Stomach (tissue), 9 donors: ENCODE measurements around the gene FARP2. TPM values are rescaled to one million over a fixed set of nuclear protein-coding genes. Genes with fewer than 3 reads are reported as not detected.

Source experiments
- DNase-seq, 2 donors: peaks; one replicate each; pipeline versions ENCODE4 v3.0.0 to v3.0.0-alpha.2; 2013 to 2019
- H3K27ac ChIP-seq, 5 donors: fragments of 200-600 bp in 4 of 5; sonication (generic) in 4 of 5; one replicate each; pipeline ENCODE4 v1.5.1; 2013 to 2019; ENCODE audit warnings: mild to moderate bottlenecking in 1 of 5, moderate library complexity in 1 of 5
- H3K27me3 ChIP-seq, 3 donors: fragments of 200-600 bp; sonication (generic); one replicate each; pipeline ENCODE4 v1.5.1; 2017 to 2019; ENCODE audit warnings: mixed run types in 1 of 3
- H3K36me3 ChIP-seq, 4 donors: fragments of 200-600 bp; sonication (generic); 1 replicate in 3 of 4; 2 replicates in 1 of 4; pipeline ENCODE4 v1.5.1; 2016 to 2019
- H3K4me1 ChIP-seq, 4 donors: fragments of 200-600 bp; sonication (generic); one replicate each; pipeline ENCODE4 v1.5.1; 2016 to 2019
- H3K4me3 ChIP-seq, 4 donors: fragments of 200-600 bp; sonication (generic) in 3 of 4; one replicate each; pipeline ENCODE4 v1.5.1; 2016 to 2019; ENCODE audit warnings: mild to moderate bottlenecking in 1 of 4
- H3K9me3 ChIP-seq, 4 donors: fragments of 200-600 bp; sonication (generic); one replicate each; pipeline ENCODE4 v1.5.1; 2016 to 2019
- EP300 ChIP-seq: sonication (generic); formaldehyde crosslinking; IDR thresholded peaks from one replicate; pipeline ENCODE4 v1.6.1; 2017; ENCODE audit warnings: antibody characterized with exemption
- POLR2A ChIP-seq, 4 donors: fragments of 450-650 bp; IDR thresholded peaks; one replicate each; pipeline ENCODE4 v1.6.1; 2016; ENCODE audit warnings: antibody characterized with exemption in 4 of 4, control low read depth in 2 of 4, mild to moderate bottlenecking in 1 of 4, moderate library complexity in 1 of 4
- POLR2AphosphoS5 ChIP-seq, 3 donors: sonication (generic); formaldehyde crosslinking; IDR thresholded peaks; one replicate each; pipeline ENCODE4 v1.6.1; 2016; ENCODE audit warnings: antibody characterized with exemption in 3 of 3
- WGBS, 5 donors: extraction: QIAGEN DNeasy Blood & Tissue Kit in 3 of 5; methylation state at CpG; one replicate each; pipeline versions ENCODE4 v1.1.5 to v1.1.7; 2013 to 2018; 5-methylcytosine and 5-hydroxymethylcytosine counted together
- intact Hi-C: fragments of 100-400 bp; cut with DNase I; formaldehyde crosslinking; loops from one replicate; pipeline ENCODE4 v1.15.1; 2023; ENCODE audit warnings: low total_unique reads
- polyA plus RNA-seq, 3 donors: library from polyadenylated mRNA; stranded (reverse); fragments of 200-250 nt; gene quantifications; one replicate each; pipeline ENCODE4 v1.2.3, GENCODE V29; 2013
- total RNA-seq, 5 donors: library from RNA; depleted of rRNA; stranded (reverse); fragments of >200 nt; gene quantifications; one replicate each; pipeline versions ENCODE4 v1.1.0 to v1.2.3, GENCODE V29; 2014 to 2016
- TF ChIP-seq, protein P1 (sequence below), 7 experiments: fragments of 450-650 bp in 4 of 7; fragments of 200-600 bp in 3 of 7; sonication (generic) in 3 of 7; IDR thresholded peaks; one replicate each; pipeline ENCODE4 v1.5.1; 2016 to 2019; ENCODE audit warnings: antibody characterized with exemption in 7 of 7, control low read depth in 2 of 7, mild to moderate bottlenecking in 1 of 7
- donor health status: healthy with polysubstance abuse.
- donor health status: Bipolar disorder and iron deficiency.
- donor health status: healthy.

The FARP2 gene
- total and polyA plus RNA-seq, 8 donors: 15.8 to 260 (median 69.1) TPM

DNA sequence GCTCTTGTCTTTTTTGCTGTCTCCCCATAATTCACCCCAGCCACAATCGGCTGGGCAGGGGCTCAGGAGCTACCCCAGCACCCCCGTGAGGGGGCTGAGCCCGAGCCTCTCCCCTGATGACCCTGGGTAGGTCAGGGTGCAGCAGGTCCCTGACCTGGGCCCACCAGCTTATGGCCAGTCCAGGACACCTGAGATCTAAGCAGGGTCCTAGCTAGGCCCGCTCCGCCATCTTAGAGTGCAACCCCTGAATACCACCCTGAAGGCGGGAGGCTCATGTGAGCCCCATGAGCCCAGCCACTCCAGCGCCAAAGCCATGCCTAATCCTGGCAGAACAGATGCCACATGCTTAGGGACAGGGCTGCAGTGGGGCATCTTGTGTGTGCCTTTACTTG, 136.1 kb downstream of the FARP2 start:
- Histone ChIP-seq H3K27ac (no peak overlapping the region), H3K4me1 (peaks cover 0 to 20% (median 17%) of the 10 kb centered on the region in 4 donors), H3K9me3 (no peaks in the 10 kb centered on the region), H3K36me3 (peaks cover 45 to 79% (median 71%) of the 10 kb centered on the region in 4 donors), H3K27me3 (no peaks in the 10 kb centered on the region), H3K4me3 (no peak overlapping the region)
- intact Hi-C loops: no loop called here
- 91 to 96% (median 93%) methylated on average over 5 to 7 of the region's 7 CpGs for WGBS, 5 donors
- no peak for DNase-seq
- TF ChIP-seq EP300 (no peak), POLR2A (IDR thresholded peaks at IDR 0.05) (no peak), POLR2AphosphoS5 (IDR thresholded peaks at IDR 0.05) (no peak)
- TF ChIP-seq, protein P1, sequence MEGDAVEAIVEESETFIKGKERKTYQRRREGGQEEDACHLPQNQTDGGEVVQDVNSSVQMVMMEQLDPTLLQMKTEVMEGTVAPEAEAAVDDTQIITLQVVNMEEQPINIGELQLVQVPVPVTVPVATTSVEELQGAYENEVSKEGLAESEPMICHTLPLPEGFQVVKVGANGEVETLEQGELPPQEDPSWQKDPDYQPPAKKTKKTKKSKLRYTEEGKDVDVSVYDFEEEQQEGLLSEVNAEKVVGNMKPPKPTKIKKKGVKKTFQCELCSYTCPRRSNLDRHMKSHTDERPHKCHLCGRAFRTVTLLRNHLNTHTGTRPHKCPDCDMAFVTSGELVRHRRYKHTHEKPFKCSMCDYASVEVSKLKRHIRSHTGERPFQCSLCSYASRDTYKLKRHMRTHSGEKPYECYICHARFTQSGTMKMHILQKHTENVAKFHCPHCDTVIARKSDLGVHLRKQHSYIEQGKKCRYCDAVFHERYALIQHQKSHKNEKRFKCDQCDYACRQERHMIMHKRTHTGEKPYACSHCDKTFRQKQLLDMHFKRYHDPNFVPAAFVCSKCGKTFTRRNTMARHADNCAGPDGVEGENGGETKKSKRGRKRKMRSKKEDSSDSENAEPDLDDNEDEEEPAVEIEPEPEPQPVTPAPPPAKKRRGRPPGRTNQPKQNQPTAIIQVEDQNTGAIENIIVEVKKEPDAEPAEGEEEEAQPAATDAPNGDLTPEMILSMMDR (IDR thresholded peaks at IDR 0.05): no peak

DNA sequence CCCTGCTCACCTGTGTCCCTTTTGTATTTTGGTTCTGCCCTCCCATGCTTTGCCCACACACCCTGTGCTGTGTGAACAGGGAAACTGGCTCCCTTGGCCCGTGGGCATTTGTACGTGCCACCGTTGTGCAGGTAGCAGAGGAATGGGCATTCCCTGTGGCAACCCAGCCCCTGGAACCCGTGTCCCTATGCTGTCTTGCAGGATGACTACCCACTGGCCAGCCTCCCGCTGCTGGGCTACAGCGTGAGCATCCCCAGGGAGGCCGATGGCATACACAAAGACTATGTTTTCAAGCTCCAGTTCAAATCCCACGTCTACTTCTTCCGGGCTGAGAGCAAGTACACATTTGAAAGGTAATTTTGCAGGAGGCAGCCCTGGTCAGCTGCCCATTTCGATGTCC, 137.0 kb downstream of the FARP2 start:
- DNase-seq: no peak
- peaks cover 47 to 87% (median 79%) of the 10 kb centered on the region in 4 donors for H3K36me3 ChIP-seq
- 83 to 92% (median 90%) methylated on average over 10 of the region's 10 CpGs for WGBS, 5 donors

DNA sequence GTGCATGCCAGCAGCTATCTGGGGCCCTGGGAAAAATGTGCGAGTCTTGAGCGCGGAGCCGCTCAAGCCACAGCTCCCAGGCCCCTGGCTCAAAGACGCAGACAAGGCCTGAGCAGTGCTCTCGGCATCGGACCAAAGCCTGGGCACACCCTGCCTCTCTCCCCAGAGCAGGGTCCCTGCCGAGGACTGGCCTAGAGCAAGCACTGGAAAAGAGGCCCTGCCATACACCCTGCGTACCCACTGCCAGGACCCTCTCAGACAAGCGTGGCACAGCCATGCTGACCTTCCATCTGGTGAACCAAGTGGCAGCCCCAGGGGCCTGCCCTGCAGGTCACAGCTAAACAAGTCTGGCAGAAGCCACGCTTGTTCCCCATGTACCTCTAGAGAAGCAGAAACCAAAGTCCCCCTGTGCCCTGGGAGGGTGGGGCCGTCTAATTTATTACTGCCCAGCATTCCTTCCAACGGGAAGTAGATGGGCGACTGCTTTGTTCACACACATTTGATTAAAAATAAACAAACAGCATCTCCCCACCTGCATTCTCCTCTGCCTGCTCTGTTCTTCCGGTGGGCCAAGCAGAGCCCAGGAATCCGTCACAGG, 138.3 kb downstream of the FARP2 start:
- Histone ChIP-seq H3K9me3 (no peaks in the 10 kb centered on the region), H3K27ac (no peak overlapping the region), H3K27me3 (no peaks in the 10 kb centered on the region), H3K4me3 (no peak overlapping the region), H3K36me3 (peaks cover 56 to 92% (median 92%) of the 10 kb centered on the region in 4 donors), H3K4me1 (peaks cover 0 to 21% (median 18%) of the 10 kb centered on the region in 4 donors)
- DNase-seq: no peak
- intact Hi-C loops: no loop called here
- TF ChIP-seq POLR2AphosphoS5 (IDR thresholded peaks at IDR 0.05) (no peak), EP300 (no peak), POLR2A (IDR thresholded peaks at IDR 0.05) (no peak)
- TF ChIP-seq, protein P1 (IDR thresholded peaks at IDR 0.05): no peak
- WGBS, 5 donors: 76 to 85% (median 83%) methylated on average over 8 to 16 of the region's 16 CpGs

More for the DNA sequence above, 137.0 kb downstream of the FARP2 start:
- H3K9me3 ChIP-seq: no peaks in the 10 kb centered on the region
- intact Hi-C loops: no loop called here
- H3K4me3 ChIP-seq: no peak overlapping the region
- H3K27me3 ChIP-seq: no peaks in the 10 kb centered on the region
- no peak overlapping the region for H3K27ac ChIP-seq
- peaks cover 0 to 24% (median 18%) of the 10 kb centered on the region in 4 donors for H3K4me1 ChIP-seq
- TF ChIP-seq POLR2A (IDR thresholded peaks at IDR 0.05): no peak
- no peak for TF ChIP-seq EP300
- TF ChIP-seq, protein P1 (IDR thresholded peaks at IDR 0.05): no peak
- no peak for TF ChIP-seq POLR2AphosphoS5 (IDR thresholded peaks at IDR 0.05)

DNA sequence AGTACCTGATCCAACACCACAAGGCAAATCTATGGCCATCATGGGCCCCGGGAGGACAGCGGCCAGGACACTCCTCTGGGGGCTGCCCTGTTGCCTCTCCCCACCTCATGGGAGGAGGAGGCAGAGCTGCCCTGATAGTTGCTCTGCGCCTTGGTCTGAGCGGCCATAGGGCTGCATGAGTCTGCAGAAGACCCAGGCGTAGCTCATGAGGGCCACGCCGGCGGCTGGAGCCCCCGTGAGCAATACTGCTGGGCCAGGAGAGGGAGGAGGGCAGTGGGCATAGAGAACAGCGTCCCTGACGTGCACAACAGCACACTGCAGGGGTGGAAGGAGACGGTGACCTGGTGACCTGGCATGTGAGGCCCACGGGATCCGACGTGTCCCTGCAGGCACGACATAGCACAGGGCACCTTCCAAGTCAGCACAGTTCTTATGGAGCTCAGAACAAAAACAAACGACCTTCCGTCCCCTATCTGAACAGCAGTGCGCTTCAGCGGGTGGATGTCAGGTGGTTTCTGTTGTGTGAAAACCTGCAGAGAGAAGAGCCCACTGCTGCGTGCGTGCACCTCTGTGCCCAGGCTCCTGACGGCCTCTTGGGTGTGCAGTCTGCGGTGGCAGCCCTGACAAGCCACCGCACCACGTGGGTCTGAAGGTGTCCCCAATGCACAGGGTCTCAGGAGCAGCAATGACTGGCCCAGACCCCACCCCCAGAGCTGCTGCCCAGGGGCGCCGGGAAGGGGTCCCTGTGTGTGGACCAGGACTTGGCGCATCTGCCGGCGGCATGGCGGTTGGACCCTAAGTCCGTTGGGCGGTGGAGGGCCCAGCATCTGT, 139.3 kb downstream of the FARP2 start:
- WGBS, 5 donors: 83 to 85% (median 84%) methylated on average over 23 to 34 of the region's 34 CpGs
- peaks cover 56 to 97% (median 93%) of the 10 kb centered on the region in 4 donors for H3K36me3 ChIP-seq

More for the DNA sequence above, 139.3 kb downstream of the FARP2 start:
- Histone ChIP-seq H3K4me3 (no peak overlapping the region), H3K4me1 (peaks cover 0 to 14% (median 9%) of the 10 kb centered on the region in 4 donors), H3K27ac (no peak overlapping the region), H3K27me3 (no peaks in the 10 kb centered on the region), H3K9me3 (no peaks in the 10 kb centered on the region)
- DNase-seq: no peak
- intact Hi-C loops: no loop called here
- TF ChIP-seq, protein P1 (IDR thresholded peaks at IDR 0.05): no peak
- TF ChIP-seq POLR2A (IDR thresholded peaks at IDR 0.05): no peak
